IPS-11a (cell line): Measurements from ENCODE around the gene PRDM8.
A peak's percentile ranks its signal among the peaks of the same experiment; 100 is the strongest.

Source experiments
- H3K4me3 ChIP-seq: one replicate; pipeline ENCODE4 v1.5.1; 2013; ENCODE audit warnings: low read depth, low read length, control low read depth

Gene PRDM8

DNA sequence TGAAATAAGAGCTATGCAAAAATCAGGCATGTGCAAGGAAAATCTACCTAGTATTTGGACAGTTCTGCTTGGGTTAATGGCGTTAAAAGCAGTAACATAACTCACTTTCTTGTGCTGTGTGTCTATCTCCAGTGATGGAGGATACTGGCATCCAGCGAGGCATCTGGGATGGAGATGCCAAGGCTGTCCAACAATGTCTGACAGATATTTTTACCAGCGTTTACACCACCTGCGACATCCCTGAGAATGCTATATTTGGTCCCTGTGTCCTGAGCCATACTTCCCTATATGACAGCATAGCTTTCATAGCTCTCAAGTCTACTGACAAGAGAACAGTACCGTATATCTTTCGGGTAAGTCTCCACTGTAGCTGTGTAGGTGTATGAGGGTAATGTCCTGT is 2.6 kb downstream of the PRDM8 start:
- H3K4me3 ChIP-seq = no peak overlapping the region

DNA sequence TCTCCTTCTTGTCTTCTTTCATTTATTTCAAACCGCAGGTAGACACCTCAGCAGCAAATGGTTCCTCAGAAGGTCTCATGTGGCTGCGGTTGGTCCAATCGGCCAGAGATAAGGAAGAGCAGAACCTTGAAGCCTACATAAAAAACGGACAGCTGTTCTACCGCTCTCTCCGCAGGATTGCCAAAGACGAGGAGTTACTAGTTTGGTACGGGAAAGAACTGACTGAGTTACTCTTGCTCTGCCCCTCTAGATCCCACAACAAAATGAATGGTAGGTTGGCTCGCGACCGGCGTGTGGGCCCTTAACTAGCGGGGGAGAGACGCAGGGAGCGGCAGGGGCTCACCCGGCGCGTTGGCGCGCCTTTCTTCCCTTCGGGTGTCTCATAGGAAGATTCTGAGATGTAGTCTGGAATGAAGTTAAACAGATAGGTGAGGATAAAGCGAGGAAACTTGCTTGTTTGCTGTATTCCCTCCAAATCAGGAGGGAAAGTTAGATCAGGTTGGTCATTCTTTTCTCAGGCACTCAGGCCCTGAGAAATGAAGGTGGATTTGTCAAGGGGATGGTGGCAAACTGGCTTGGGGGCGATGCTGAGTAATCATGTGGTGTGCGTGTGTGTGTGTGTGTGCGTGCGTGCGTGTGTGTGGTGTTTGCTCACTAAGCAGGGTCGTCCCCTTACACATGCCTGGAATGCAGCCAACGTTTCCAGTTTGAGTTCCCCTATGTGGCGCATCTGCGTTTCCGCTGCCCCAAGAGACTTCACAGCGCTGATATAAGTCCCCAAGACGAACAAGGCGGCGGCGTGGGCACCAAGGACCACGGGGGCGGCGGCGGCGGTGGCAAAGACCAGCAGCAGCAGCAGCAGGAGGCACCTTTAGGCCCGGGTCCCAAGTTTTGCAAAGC is 4.2 kb downstream of the PRDM8 start:
- H3K4me3 ChIP-seq = no peak overlapping the region

DNA sequence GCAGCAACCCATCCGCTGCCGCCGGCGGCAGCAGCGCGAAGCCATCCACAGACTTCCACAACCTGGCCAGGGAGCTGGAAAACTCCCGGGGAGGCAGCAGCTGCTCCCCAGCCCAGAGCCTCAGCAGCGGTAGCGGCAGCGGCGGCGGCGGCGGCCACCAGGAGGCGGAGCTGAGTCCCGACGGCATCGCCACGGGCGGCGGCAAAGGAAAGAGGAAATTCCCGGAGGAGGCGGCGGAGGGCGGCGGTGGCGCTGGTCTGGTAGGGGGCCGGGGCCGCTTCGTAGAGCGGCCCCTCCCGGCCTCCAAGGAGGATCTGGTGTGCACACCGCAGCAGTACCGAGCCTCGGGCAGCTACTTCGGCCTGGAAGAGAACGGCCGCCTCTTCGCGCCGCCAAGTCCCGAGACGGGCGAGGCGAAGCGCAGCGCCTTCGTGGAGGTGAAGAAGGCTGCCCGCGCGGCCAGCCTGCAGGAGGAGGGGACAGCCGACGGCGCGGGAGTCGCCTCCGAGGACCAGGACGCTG is 4.9 kb downstream of the PRDM8 start:
- H3K4me3 ChIP-seq = no peak overlapping the region

DNA sequence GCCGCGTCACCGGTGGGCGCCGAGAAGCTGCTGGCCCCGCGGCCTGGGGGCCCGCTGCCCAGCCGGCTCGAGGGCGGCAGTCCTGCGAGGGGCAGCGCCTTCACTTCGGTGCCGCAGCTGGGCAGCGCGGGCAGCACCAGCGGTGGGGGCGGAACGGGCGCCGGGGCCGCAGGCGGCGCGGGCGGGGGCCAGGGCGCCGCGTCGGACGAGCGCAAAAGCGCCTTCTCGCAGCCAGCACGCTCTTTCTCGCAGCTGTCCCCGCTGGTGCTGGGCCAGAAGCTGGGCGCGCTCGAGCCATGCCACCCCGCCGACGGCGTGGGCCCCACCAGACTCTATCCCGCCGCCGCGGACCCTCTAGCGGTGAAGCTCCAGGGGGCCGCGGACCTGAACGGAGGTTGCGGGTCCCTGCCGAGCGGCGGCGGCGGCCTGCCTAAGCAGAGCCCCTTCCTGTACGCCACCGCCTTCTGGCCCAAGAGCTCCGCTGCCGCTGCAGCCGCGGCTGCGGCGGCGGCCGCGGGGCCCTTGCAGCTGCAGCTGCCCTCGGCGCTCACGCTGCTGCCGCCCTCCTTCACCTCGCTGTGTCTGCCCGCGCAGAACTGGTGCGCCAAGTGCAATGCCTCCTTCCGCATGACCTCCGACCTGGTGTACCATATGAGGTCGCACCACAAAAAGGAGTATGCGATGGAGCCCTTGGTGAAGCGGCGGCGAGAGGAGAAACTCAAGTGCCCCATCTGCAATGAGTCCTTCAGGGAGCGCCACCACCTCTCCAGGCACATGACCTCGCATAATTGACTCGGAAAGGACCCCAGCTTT is 5.6 kb downstream of the PRDM8 start:
- H3K4me3 ChIP-seq = no peak overlapping the region

DNA sequence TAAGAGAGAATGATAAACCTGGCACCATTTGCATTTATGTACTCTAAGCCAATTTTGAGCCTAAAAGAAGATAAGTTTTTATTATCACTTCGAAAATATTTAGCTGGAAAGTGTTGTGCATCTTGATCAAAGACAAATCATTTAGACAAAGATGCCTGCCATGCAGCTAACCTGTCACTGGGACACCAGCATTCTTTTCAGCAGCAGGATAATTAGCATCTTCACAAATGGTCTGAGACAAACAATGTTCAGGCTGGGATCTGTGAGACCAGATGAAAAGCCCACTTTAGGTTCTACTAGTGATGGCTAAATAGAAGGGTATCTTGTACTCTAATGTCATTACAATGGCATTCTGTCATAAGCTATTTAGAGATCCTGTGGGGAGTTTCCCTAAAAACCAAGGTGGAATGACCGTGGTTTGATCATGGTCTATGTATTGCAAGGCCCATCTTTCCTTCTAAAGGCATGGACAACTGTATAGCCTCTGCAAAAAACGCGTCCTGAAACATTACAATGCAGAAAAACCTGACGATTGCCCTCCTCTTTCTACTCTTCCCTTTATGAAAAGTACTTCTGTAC is 7.2 kb downstream of the PRDM8 start:
- no peak overlapping the region for H3K4me3 ChIP-seq

DNA sequence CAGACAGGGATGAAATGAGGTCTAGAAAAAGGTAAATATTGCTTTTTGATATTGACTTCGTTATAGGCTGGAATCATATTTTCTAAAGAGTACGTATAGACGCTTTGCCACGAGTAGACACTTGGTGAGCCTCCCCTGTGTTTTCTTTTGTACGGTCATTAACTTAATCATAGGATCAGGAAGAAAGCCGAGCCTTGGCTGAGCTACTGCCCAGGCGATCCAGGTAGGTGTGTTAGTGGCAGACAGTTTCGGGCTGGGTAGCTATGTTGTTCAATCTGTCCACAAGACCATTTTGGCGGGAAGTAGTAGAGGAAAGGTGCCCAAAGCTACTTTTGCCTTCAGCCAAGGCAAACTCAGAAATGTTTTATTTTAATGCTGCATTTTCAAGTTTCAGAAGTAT is 8.8 kb downstream of the PRDM8 start:
- H3K4me3 ChIP-seq = no peak overlapping the region

DNA sequence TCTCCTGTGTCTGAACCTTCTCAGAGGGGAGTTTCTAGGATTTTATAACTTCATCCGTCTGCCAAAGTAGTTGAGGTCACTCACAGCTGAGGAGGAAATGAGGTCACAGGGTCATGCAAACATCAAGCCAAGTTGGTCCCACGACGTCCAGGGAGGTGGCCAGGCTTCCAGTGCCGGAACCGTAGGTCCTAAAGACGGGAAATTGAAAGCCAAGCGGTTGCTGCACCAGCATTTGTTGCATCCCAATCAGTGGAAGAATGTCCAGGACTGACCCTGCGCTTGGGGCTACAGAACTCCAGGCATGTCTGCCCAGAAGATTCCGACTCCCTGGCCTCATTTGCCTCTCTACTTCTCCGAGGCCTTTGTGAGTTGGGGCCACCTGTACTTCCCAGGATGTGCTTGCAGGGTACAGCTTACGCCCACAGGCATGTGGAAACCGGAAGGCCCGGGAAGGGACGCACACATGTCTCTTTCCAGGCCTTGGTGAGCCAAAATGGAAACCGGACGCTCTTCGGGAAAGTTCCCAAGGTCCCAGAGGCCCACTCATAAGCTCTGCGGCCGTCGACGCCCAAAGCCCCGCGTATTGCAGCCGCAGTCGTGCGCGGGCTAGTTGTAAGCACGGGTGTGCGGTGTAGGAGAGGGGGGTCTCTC is 9.3 kb downstream of the PRDM8 start:
- peak overlapping the region; percentile 8 for H3K4me3 ChIP-seq

DNA sequence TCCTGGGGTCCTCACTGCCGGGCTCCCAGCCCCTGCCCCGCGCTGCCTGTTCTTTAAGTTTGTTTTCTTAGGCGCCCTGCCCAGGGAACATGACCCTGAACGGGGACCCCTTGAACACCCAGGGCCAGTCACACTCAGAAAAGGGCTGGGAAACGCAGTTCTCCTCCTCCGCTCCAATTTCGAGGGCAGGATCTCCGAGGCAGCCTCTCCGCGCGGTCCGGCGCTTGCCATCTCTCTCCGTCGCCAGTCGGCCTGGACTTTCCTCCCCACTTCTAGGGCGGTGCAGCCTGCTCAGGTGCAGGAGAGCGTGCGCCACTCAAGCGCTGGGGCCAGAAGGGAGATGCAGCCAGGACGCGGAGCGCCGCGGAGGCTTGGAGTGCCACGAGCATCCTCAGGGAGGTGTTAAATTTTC is 9.9 kb downstream of the PRDM8 start:
- H3K4me3 ChIP-seq = peak overlapping the region; percentile 8

DNA sequence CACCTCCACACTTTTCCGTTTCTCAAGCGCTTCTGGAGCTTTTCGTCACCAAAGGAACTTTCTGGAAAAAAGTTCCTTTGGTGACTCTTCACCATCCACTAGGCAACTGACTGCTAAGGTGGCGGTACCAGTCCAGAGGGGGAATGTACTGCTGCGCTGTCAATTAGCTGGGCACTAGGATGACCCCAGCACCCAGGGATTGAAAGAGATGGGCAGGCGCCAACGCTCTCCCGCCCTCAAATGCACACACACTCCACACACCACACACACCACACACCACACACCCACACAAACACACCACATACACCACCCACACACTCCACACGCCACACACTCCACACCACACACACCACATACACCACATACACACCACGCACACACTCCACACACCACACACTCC is 10.4 kb downstream of the PRDM8 start:
- no peak overlapping the region for H3K4me3 ChIP-seq

DNA sequence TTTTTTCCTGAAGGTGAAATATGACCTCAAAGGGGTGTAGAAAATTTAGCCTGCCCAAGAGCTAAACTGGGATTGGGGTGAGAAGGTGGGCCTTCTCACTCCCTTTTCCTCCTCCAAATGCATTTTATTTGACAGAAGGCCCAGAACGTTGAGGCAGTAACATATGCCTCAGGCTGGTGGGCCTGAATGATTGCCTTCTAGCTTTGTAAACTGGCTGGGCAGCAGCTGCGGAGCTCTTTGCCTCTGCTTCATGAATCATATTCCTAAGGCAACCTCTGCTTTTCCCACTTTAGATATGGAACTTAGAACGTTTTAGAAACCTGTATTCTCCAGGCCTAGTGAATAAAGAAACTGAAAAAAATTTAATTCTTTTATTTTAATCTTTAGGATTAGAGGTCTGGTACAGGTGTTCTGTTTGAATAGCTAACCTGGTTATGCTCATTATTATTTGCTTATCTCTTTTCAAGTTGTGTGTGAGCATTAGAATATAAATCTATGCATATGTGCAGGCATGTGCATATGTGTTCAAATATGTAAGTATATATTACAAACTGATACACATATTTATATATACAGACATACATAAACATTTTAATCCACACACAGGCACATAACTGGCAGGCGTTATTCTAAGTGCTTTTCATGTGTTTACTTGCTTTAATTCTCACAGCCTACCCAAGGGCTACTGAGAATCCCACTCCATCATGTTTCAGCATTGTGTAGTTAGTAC is 11.5 kb downstream of the PRDM8 start:
- no peak overlapping the region for H3K4me3 ChIP-seq

DNA sequence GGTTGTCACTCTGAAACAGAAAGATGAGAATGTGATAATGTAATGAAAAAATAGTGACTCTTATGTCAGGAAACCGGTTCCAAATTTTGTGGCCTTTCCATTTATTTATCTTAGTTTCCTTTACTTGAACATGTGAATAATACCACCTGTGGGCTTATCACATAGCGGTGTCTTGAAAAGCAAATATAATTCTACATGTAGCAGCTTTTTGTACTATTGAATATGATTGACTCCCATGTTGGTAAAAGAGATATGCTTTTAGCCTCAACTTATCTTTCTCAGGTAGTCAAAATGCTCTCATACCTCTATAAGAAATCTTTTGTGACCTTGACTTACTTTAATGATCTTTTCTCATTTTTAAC is 12.0 kb downstream of the PRDM8 start:
- no peak overlapping the region for H3K4me3 ChIP-seq

DNA sequence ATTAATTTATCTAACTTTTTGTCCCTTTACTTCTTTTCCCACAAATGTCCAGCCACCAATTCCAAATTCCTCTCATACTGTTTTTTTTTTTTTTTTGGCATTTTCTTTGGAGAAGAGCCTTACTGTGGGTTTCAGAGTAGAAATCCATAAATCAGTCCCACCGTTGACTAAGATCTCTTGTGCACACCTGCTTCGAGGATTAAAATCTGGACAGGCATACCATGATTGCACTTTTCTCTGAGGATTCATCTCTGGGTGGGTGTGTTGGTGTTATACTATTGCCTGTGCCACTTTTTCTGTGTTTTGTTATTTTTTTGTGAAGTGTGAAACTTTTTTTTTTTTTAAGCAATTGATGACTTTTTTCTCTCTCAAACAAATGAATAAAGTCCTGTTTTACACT is 13.2 kb downstream of the PRDM8 start:
- no peak overlapping the region for H3K4me3 ChIP-seq

DNA sequence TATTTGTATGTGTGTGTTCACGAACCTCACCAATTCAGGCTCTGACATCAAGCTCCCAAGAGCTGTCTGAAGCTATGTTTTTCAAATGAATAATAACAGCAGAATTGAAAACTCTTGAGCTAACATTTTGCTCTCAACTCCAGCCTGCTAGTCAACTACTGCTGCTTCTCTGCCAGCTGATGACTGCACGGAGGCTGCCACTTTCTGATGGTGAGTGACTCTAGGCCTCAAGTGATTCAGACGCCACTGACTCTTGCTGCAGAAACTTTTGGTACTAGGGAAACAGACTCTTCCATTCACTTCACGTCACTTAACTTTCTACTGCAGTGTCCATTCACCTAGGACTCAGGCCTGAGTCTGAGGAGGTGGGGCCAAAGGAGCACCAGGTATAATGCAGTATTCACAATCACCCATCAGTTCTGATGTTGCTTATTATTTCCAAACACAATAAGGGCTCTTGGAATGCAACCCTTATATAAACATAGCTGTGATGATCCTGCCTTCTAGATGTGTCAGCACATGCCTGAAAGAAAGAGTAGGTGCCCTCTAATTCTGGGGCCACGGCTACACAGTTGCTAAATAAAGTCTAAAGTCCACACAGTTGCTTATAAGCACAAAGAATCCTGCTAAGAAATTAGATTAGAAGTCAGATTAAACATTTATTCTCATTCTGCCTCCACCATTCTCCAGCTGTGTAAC is 16.0 kb downstream of the PRDM8 start:
- no peak overlapping the region for H3K4me3 ChIP-seq

DNA sequence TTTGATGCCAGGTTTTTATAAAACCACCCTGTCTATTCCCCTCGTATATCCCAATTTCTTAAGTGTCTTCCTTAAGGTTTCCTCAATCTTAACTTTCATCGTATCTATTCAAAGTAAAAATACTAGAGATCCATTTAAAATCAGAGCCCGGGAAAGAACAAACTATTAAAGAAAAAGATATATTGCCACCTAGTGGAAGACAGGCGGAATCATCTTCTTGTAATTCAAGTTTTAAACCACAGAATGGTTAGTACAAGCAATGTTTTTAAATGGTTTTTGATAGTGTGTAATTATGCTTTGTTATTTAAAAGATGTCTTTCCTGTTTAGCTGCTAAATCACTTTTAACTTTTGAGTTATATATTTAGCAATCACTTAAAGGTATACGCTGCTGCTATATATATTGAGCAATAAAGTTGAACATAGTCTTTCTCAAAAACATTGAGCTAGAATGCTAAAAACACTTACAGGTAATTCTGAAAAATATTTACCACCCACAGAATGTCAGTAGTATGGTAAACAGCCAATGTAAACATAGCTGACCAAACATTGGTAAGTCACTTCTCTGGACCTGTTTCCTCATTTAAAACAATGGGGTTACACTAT is 18.2 kb downstream of the PRDM8 start:
- H3K4me3 ChIP-seq = no peak overlapping the region

DNA sequence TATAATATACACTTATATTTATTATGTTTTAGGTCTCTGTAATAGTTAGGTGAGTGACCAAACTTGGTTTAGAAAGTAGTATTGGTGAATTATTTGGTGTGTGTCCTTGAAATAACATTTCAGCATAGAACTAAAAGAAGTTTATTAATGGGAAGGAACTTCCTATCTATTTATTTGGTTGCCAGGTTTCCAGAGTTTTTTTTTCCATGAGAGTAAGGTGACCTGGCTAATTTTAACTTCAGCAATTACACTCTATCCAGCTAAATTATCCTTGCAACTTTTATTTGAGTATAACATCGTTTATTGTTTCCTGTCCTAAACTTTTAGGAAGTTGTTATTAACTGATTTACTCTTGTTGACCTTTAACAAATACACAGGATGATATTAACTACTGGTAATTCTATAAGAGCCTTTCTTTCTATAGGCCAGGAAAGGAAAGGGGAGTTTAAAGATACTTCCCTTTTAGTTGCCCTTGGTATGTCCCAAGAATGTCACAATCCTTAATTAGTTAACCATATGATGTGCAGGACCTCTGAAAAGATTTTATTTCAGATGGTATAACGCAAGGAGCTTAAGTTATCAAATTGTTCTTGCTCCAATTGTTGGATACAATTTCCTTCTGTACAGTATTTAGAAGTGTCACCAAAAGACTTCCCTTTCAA is 18.9 kb downstream of the PRDM8 start:
- no peak overlapping the region for H3K4me3 ChIP-seq

DNA sequence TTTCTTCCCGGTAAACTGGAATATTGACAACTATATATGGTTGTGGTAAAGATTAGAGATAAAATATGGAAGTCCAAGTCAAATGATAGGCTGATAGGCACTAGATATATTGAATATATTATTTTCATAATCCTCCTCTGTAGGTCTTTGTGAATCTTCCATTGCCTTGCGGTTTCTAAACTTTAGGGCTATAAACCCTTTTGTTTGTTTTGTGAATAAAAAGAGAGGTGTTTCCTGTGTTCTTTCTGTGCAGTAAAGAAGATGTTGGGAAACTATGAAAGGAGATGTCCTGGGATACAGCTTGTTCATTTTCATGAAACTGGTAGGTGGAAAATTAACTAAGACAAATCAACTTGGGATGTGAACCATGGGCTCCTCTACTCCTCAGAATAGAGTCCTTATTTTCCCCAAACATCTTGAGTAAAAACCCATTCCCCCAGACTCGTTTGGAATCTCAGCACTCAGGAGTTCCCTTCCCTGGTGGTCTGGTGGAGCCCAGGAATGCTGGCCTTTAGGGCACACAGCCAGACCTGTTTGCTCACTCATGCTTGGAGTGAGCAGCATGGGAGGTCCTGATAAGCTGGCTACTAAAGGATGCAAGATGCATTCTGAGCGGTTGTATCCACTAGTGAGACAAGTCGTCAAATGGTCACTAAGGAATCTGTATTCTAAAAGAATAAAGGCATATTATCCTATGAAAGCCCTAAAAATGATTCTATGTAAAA is 22.2 kb downstream of the PRDM8 start:
- H3K4me3 ChIP-seq = no peak overlapping the region

DNA sequence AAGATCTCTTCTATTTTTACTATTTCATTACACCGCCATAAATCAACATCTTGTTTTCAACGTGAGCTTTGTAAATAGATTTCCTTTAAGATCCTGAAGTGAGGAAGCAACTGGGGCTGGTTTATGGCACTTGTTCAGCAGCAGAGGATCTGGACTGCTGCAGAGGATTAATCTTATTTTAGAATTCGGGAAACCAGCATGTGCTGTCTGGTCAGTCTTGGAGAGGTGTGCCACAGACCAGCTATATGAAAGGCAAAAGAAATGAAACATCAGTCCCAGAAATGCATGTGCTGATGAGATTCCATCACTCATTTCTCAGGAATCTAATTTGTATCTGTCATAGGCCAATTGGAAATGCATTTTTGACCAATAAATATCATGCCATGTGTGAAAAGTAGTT is 23.4 kb downstream of the PRDM8 start:
- H3K4me3 ChIP-seq = no peak overlapping the region

DNA sequence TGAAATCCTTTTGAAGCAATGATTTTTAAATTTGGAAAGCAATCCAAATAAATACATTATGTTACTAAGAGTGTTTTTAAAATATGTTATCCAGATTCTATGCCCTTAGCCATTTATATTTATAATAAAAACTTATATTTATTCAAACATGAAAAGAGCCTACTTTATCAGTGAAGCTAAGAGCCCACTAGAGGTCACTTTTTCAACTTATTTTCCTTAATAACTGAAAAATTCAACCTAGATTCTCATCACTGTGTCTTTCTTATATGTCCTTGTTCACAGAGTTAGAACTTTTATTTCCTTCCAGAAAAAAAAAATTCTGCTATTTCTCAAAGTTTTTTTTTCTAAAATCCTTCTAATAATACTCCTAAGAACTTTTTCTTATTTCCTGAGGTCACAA is 23.9 kb downstream of the PRDM8 start:
- no peak overlapping the region for H3K4me3 ChIP-seq
